HPDE6-E6E7 (cell line): ENCODE measurements around the gene CASZ1.

ENCODE experiments used
- DNase-seq: peaks from one replicate; pipeline ENCODE4 v3.0.0; 2011; ENCODE audit warnings: missing footprints; ENCODE audit errors: extremely low spot score

The CASZ1 gene

DNA sequence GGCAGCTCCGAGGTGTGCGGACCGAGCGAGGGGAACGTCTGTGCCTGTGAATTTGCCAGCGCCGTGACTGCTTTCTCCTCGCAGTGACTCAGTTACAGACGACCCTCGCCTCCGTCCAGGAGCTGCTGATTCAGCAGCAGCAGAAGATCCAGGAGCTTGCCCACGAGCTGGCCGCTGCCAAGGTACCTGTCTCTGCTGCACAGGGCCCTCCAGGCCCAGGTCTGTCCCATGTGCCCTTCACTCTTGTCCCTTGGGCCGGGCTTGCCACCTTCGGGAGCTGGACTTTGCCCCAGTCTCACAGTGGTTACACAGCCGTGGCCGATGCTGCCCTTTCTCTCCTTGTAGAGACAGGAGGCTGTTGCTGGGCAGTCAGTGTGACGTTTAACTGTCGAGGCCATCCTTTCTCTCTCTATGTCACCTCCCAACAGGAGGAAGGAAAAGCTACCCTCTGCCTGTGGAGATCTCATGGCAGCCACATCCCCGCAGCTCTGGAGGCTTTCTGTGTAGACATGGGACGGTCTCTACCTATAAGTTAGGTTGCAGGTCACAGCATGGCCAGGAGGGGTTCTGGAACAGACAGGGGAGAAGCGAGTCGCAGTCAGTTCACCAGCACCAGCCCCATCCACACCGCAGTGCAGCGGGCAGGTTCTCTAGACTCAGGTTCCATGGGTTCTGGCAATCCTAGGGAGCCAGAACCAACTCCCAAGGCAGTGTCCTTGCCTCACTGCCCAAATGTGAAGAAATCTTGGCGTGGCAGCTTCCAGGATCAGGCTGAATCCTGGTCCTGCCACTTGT, 172.0 kb downstream of the CASZ1 start:
- no peak for DNase-seq

DNA sequence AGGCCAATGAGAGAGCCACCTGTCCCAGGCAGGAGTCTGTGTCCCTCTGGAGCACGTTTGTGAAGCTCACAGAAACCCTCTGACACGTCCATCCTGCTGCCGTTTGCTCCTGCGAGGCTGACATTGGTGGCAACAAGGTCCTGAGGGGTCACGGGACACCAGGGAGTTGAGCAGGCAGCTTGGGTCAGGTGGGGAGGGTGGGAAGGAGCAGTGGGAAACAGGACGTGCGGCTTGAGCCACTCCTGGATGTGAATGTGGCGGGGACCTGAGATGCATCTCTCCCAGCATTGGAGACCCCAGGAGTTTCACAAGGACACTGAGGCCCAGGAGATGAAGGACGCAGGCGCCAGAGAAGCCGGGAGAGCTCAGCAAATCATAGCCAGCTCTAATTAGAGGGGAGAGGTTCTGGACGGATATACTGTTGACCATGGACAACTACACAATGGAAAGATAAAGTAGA, 172.7 kb downstream of the CASZ1 start:
- DNase-seq: no peak

DNA sequence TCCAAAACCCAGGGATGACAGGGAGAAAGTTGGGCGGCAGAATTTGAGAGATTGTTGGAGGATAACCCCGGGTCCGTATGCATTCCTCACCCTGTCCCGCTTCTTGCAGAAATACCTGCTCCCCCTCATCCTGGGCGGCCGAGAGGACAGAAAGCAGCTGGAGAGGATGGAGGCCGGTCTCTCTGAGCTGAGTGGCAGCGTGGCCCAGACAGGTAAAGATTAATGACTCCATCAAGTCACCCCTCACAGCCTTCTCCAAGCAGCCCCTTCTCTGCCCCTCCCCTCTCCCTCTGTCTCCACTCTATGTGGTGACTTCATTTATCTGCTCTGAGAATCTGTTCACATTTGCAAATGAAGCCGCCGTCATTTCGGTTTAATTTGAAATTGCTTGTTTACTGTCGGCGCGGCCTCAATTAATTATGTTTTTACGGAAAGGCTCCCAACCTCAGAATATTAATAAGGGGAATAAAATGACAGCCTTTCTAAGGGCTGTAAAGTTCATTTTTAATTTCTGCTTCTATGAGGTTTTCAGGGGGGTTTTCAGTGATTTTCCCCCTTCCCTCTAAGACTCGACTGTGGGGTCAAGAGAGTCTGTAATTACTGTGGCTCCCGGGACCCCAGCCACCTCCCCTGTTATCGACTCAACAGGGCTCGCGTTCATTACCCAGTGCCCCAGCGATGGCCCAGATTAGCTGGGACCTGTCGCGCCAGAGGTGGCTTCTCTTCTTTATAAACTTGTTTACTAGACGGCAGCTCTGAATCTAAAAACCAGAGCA, 173.3 kb downstream of the CASZ1 start:
- no peak for DNase-seq

DNA sequence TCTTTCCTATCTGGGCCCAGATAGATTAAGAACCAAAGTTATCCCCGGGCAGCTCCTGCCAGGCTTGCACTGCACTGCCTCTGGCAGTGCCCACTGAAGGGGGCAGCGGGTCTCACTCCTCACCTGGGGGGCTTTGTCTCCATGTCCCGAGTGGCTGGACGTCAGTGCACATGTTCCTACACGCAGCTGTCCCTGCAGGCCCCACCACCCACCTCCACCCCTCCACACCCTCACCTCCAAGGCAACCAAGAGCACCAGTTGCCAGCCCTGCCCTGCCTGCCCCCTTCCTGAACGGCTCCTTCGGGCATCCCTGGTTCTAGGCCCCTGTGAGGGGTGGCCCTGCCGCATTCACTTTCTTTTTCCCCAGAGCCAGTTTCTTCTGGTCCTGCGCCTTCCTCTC, 174.5 kb downstream of the CASZ1 start:
- DNase-seq: no peak

DNA sequence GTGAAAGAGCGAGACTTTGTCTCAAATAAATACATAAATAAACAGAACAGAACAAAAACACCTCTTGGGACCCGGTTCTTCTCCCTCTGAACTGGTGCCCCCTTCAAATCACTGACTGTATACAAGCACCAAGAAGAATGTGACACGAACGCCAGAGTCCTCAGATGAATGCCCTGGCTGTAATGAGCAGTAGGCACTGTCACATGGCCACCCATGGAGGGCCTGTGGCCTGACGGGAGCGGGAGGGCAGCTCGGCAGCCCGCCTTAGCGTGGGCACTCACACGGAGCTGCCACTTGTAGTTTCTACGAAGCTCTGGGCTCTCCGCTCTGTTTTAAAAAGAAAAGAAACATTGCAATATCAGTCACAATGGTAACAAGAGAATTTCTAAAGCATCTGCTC, 175.7 kb downstream of the CASZ1 start:
- no peak for DNase-seq

DNA sequence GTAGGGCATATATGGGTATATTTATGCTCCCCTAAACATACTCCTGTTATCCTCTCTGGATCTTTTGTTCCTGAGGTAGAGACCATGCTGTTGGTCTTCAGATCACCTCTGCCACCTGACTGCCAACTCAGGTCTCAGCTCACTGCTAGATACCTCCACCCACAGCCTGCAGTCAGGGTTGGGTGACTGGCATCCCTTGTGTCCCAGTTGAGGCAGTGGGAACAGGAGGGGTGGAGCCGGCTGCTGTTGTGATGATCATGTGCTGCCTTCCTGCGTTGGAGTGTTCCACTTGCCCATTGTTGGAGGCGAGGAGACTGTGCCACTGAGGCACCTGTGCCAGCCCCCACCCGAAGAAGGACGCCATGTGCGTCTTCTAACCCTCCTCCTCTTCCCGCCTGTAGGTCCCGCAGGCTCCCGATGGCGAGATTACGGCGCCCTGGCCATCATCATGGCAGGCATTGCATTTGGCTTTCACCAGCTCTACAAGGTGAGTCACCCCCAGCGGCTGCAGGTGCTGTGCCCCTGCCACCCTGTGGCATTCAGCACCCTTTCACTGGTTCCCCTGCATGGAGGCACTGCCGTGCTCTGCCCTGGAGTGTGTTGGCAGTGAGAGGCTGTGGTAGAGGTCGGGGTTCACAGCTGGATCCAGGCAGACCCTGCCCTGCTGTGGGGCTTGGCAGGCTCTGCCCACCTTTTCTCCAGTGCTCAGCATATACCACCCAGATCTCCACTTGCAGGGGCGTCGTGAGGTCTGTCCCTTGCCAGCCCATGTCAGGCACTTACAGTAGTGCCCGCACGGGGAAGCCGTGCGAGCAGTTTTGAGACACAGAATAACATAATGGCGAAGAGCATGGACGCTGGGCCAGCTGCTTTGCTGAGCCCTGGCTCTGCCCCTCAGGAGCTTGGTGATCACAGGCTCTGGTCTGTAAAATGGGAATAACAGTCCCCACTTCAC, 178.2 kb downstream of the CASZ1 start:
- no peak for DNase-seq

DNA sequence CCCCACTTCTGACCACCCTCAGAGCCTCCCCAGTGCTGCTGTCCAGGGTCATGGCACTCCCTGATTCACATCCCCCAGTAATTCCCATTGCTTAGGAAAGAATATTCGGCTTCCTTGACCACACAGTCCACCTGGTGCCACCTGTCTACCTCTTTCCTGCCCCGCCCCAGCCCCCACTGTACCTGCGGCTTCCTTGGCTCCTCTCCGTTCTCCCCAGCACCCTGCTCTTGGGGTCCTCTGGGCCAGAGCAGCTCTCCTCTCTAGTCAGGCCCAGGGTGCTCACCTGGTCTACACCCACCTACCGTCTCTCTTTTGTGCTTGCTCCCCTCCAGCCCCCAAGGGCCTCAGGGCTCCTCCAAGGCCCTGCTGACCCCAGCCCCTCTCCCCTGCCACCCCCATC, 179.1 kb downstream of the CASZ1 start:
- no peak for DNase-seq

DNA sequence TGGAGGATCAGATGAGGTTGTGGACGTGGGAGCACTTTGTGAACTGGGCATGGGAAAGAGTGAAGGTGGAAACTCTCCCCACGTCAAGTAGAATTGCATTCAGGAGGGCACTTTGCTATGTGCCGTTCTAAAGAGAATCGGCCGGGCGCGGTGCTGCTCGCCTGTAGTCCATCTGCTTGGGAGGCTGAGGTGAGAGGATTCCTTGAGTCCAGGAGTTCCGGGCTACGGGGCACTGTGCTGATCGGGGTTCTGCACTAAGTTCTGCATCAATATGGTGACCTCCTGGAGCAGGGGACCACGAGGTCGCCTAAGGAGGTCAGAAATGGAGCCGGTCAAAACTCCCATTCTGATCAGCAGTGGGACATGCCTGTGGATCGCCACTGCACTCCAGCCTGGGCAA, 179.8 kb downstream of the CASZ1 start:
- DNase-seq: no peak

DNA sequence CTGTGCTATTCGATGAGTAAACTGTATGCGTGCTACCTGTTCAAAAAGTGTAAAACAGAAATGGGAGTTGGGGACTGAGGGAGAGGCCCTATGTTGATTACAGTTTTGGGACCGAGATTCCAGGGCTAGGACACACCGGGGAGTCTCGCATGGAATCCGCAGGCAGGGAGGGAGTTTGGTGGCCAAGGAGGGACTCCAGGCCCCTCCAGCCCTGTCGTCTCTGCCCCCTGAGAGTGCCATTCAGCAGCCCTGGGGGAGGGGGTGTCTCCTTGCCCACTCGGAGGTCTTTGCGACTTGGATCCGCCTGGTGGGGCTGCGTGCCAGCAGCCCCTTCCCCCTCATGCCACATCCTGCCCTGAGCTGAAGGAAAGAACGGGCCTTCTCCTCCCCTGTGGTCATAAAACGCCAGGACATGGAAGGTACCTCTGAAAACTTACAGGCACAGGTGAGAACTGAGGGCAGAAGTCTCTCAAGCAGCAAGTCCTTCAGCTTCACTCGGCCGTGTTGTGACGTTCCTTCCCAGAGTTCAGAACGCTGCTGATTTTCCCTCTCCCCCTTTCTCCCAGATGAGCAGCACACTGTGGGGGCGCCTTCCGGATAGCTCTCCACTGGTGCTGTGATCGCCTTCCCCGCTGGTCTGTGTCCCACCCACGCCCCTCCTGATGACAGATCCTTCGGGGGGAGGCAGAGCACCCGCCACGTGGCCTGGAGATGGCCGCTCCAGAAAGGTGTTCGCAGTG, 180.3 kb downstream of the CASZ1 start:
- no peak for DNase-seq

DNA sequence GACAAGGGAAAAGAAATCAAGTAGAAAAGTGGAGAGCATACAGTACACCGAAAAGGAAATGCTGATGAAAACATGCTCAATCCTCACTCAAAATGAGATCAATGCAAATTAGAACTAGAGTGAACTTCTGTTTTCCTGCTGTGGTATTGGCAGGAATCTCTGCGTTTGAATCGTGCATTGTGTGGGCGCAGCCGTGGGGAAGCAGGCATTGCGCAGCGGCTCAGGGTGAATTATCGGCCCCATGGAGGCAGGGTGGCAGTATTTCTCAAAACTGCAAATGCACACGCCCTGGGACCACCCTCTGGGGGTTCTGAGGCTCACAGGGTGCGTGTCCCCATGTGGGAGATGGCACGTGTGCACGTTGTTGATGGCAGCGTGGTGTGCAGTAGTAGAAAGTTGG, 181.1 kb downstream of the CASZ1 start:
- no peak for DNase-seq

DNA sequence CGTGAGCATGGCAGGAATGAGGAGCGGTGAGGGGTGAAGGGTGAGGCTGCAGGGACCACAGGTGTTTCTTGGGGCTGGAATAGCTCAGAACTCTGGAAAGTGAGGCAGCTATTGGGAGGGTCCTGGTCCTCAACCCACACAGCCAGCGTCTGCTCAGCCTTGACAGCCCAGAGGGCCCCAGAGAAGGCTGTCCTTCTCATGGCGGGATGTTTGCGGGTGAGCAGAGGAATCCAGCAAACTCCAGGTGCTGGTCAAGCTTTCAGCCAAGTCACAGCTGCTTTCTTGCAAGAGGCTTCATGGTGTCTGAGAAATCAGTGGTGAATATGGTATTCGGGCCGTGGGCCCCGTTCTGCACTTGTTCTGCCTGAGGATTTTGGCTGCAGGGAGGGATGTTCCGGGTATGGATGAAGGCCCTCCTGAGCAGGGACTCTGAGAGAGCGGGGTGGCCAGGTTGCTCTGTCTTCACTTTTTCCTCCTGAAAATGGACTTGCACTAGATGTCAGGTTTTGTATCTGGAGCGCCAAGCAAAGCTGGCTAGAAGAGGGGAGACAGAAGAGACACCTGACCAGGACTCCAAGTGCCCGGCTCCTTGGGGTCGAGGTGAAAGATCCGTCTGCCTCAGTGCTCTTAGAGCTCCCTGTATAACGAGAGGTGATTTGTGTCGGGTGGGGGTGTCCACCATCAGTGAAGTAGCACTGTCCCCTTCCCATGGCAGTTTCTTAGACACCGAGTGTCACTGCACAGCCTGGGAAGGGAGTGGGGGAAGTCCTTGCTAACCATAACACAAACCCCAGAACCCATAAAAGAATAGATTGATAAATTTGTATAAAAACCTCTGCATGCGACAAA, 181.8 kb downstream of the CASZ1 start:
- DNase-seq: no peak

DNA sequence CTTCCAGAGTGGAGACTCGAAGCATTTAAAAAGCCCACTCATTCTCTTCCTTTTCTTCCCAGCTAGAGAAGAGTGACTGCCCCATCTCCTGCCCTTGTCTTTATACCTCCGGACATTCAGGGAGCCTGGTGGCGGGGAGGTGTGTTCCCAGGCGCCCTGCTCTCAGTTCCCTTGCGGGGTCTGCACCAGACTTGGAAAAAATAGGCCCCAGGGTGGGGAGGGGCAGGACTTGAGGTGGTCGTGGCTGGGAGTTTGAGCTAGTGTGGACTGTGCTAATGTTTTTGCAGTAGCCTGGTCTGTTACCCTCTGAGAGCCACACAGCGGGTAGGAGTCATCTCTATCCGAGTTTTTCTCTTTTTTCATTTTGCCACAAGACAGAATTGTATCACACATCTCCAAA, 182.6 kb downstream of the CASZ1 start:
- DNase-seq: no peak

DNA sequence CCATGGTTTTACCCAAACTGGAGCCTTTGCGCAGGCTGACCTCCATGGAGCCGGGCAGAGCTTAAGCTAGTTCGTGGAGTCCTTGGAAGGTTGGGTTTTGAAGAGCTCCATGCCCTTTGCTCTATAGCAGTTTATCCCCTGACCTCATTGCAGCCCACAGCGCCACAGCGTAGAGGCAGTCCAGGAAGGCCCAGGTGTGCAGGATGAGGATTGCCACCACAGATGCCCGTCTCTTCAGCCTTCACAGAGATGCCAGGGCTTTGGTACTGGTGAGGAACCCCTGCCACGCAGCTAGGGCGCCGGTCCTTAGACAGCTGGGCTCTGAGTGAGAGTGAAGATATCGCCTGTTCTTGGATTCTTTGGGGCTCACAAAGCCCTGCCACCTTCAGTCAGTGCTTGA, 183.1 kb downstream of the CASZ1 start:
- DNase-seq: no peak

DNA sequence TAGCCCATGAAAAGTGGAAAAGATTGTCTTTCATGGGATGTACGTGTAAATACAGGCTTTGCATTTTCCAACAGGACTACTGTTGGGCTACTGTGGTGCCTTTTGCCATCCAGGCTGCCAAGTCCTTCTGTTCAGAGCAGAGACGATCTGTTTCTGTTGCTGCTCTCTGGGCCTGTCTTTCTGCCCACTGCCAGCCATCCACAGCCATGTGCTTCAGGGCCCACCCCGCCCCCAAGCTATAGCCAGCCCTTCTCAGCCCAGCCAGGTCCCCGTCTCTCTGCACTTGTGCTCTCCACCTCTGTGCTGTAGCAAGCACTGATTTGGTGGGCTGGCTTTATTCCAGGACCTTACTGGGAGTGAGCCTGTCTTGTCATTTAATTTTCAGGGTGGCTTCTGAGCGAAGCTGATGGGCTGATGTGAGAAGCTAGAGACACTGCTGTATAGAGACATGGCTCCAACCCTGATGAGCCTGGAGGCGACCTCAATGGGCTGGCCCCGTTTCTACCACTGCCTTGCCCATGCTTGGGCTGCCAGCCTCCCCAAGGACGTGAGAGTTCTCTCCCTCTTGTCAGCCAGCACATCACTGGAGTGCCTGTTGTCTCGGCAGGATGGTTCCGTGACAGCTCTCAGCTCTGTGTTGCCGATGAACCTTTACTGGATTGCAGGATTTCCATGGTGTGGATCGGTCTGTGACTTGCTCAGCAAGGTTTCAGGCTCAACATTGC, 183.8 kb downstream of the CASZ1 start:
- no peak for DNase-seq

DNA sequence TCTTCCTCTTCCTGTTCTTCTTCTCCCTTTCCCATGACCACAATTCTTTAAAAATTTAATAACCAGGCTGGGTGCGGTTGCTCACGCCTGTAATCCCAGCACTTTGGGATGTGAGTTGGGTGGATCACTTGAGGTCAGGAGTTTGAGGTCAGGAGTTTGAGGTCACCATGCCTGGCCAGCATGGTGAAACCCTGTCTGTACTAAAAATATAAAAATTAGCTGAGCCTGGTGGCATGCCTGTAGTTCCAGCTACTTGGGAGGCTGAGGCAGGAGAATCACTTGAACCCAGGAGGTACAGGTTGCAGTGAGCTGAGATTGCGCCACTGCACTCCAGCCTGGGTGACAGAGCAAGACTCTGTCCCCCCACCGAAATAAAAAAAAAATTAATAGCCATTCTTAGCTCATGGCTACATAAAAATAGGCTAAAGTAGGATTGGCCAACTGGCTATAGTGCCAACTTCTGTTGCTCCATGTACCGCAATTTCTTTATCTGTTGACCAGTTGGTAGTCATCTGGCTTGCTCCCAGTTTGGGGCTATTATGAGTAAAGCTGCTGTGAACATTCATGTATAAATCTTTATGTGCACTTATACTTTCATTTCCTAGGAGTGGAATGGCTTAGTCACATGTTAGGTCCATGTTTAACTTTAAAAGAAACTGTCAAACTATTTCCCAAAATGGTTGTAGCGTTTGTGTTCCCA, 185.4 kb downstream of the CASZ1 start:
- DNase-seq: no peak

DNA sequence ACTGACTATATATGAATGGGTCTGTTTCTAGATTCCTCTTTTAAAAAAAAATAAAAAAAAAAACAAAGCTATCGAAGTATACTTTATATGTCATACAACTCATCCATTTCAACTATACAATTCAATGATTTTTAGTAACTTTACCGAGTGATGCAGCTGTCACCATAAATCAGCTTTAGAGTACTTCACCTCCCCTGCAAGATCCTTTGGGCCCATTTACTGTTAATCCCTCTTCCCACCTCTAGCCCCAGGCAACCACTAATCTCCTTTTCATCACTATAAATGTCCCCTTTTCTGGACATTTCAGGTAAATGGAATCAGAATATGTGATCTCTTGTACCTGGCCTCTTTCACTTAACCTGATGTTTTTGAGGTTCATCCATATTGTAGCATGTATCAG, 187.8 kb downstream of the CASZ1 start:
- no peak for DNase-seq

DNA sequence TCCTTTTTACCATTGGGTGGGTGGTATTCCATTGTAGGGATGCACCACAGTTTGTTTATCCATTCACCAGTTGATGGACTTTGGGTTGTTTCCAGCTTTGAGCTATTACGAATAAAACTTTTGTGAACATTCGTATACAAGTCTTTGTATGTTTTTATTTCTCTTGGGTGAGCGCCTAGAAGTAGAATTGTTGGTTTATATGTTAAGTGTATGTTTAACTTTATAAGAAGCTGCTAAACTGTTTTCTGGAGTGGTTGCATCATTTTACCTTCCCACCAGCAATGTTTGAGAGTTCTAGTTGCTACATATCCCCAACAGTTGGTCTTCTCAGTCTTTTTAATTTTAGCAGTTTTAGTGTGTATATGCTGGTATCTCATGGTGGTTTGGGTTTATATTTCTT, 189.2 kb downstream of the CASZ1 start:
- DNase-seq: no peak

DNA sequence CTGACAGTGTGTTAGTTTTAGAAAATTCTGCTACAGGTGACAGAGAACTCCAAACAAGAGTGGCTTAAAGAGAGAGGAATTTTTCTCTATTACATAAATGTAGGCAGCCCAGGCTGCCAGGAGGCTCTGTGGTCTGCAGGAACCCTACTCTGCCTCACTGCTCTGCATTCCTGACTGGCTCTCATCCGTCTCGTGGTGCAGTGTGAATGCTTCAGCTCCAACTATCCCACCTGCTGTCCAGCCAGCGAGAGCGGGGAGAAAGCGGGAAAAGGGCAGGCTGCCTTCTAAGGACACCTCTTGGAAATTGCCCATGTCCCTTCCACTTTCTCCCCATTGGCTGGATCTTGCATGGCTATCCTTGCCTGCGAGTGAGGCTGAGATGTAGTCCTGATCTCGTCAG, 190.4 kb downstream of the CASZ1 start:
- DNase-seq: no peak

DNA sequence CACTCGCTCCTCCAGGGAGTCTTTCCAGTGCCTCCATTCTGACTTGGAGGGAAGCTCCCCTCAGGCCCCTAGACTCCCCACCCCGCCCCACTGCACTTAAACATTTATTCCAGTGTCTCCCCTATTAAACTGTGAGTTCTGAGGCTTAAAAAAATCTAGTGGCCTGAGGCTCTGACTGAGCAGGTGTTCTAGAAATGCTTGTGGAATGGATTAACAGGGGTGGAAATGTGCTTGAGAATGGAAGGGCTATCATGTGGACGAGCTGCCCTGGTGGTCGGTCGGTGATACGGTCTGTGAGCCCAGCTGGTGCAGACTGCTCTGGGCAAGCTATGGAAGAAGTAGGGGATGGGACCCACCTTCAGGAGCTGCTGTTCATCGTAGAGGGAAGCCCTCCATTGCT, 191.5 kb downstream of the CASZ1 start:
- DNase-seq: no peak
